Myocyte (in vitro differentiated cells): ENCODE data around the gene KNOP1. TPM values are rescaled to one million over a fixed set of nuclear protein-coding genes. Genes with fewer than 3 reads are reported as not detected.

ENCODE experiments used
- DNase-seq: peaks from one replicate; pipeline ENCODE4 v3.0.0-alpha.2; 2012; ENCODE audit warnings: low read depth
- polyA plus RNA-seq: library from polyadenylated mRNA; unstranded; fragments of >200 nt; gene quantifications from one replicate; pipeline ENCODE4 v1.2.1, GENCODE V29; 2012; ENCODE audit warnings: missing spikeins
- total RNA-seq: library from RNA; depleted of rRNA; stranded (reverse); fragments of >200 nt; gene quantifications from 2 replicates; pipeline ENCODE4 v1.2.3, GENCODE V29; 2014

The KNOP1 gene, protein sequence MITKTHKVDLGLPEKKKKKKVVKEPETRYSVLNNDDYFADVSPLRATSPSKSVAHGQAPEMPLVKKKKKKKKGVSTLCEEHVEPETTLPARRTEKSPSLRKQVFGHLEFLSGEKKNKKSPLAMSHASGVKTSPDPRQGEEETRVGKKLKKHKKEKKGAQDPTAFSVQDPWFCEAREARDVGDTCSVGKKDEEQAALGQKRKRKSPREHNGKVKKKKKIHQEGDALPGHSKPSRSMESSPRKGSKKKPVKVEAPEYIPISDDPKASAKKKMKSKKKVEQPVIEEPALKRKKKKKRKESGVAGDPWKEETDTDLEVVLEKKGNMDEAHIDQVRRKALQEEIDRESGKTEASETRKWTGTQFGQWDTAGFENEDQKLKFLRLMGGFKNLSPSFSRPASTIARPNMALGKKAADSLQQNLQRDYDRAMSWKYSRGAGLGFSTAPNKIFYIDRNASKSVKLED
- total RNA-seq, result 22.1 and 22.6 TPM in 2 replicates
- 25.2 TPM for polyA plus RNA-seq

GRCh38 chr16:19717741-19718623 is at the start of gene KNOP1, which contains the start of gene IQCK:
TSS of gene KNOP1 (minus strand) at chr16:19718227. CDS start at chr16:19715035, 3,192 bp downstream.
TSS of gene IQCK (plus strand) at chr16:19718271. CDS start at chr16:19718307, 36 bp downstream.
- DNase-seq, result peak; percentile 92

- DNase-seq, result no peak
Observed at GRCh38 chr16:19767497-19767896, 49.5 kb upstream of the KNOP1 start.

DNA sequence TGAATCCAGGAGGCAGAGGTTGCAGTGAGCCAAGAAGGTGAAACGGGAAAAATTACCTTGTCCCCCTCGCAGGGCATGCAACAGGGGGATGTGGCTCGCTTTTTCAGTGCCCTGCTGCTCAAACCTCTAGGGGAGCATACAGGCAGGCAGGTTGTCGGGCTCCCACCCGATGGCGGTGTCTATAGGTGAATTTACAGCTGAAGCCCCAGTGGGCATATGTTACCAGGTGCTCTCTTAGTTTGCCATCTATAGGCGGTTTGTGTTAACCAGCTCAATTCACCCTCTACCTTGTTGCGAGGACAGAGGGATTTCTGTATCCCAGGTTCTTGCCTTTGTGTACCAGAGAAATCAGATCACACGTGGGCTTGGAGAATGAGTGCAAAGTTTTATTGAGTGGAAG is 49.0 kb upstream of the KNOP1 start:
- no peak for DNase-seq

GRCh38 chr16:19766554-19766884 is 48.5 kb upstream of the KNOP1 start:
- DNase-seq, result no peak

- no peak for DNase-seq
Observed at GRCh38 chr16:19765860-19766553, 48.0 kb upstream of the KNOP1 start.

DNA sequence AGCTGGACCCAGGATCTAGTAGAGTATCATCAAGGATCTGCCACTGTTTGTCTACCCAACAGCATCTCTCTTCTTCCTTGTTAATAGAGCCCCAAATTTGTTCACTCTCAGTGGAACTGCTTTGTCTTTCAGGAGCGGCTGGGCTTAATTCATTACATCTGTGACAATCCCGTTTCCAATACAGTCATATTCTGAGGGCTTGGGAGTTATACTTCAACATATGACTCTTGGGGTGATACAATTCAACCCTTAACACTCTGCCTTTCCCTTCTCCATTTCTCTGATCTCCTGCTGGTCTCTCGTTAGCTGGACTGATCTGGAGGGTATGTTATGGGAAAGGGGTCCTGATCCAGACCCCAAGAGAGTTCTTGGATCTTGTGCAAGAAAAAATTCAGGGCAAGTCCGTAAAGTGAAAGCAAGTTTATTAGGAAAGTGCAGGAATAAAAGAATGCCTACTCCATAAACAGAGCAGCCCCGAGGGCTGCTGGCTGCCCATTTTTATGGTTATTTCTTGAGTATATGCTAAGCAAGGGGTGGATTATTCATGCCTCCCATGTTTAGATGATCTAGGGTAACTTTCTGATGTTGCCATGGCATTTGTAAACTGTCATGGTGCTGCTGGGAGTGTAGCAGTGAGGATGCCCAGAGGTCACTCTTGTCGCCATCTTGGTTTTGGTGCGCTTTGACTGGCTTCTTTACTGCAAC is 42.5 kb upstream of the KNOP1 start:
- no peak for DNase-seq

DNA sequence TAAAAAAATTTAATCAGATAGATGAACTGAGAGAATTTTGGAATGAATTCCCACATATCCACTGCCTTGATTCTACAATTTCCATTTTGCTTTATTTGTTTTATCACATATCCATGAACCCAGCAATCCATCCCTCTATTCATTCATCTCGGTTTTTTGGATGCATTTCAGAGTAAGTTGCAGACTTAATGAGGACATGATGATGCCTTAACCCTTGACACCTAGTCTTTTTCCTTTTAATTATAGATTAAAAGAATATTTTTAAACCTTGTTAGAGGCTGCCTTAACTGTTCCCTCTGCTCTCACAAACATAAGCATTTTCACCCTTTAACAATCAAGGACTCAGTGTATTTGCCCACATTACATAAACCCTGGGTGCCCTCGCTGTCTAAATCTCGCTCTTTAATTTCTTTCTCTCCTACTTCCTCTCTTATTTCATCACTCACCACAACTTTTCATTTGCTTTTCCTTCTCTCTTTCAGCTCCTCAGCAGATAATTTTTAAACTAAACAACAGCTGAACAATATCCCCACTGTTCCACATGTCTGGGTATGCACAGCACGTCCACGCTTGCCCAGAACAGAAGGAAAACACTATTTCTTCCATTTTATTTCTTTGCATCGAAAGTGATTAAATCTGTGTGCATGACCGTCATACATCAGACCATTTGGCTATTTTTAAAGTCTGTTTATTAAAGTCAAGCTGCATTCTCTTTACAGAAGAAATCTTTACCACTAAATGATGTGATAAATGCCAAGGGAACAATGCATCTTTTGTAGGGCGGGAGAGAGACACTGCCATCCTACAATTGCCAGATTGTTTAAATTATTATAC is 40.0 kb upstream of the KNOP1 start:
- no peak for DNase-seq

DNA sequence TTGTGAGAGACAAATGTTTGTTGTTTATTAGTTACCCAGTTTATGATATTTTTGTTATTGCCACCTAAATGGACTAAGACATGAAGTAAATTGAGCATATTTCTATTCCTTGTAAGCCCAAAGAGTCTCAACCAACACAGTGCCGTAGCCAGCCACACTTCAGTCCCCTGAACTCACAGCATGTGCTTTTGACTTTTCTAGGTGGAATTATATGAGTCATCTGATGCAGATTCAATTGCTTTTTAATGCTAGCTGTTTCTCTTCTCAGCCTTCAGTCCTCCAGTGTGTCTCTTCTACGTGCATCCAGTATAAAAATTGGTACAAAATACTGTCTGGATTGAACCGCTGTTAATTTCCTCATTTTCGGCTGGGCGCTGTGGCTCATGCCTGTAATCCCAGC is 39.0 kb upstream of the KNOP1 start:
- DNase-seq, result no peak

GRCh38 chr16:19755268-19755667 is 37.2 kb upstream of the KNOP1 start:
- no peak for DNase-seq

- DNase-seq, result no peak
Observed at GRCh38 chr16:19754644-19755036, 36.6 kb upstream of the KNOP1 start.

GRCh38 chr16:19753815-19754643 is 36.0 kb upstream of the KNOP1 start:
- DNase-seq, result no peak

- peak; percentile 34 for DNase-seq
Observed at GRCh38 chr16:19751478-19752385, 33.7 kb upstream of the KNOP1 start.

- no peak for DNase-seq
Observed at GRCh38 chr16:19749571-19750080, 31.6 kb upstream of the KNOP1 start.

- no peak for DNase-seq
Observed at GRCh38 chr16:19748389-19749168, 30.6 kb upstream of the KNOP1 start.

- peak; percentile 51 for DNase-seq
Observed at GRCh38 chr16:19746561-19746960, 28.5 kb upstream of the KNOP1 start.

DNA sequence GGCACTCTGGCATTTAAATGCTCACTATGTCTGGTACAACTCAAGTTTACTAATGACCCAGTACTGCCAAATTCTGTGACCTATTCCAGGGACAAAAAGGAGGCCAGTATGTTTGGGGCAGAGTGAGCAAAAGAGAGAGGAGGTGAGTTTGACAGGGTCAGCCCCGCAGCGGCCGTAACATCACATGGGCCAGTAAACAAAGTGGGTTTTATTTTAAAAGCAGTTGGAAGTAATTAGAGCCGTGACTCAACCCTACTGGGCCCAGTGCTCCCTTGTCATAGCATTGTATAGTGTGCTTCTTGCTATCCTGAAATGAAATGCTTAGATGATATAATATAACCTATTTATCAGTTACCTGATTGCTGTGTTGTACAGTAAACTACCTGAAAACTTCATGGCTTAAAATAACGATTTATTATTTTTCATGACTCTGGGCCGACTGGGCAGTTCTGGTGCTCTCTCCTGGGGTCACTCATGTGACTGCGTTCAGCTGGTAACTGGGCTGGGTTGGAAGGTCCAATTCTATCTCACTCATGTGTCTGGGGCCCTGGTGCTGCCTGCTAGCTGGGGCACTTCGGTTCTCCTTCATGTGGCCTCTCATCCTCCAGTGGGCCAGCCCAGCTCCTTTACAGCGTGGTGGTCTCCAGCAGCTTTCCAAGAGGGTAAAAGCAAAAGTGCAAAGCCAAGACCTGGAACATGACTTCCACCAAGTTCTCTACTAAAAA is 27.4 kb upstream of the KNOP1 start:
- DNase-seq, result no peak
